OCI-LY7 (cell line): ENCODE results near the gene GGA3.

Source experiments
- EZH2phosphoT487 ChIP-seq: fragments of 200-600 bp; sonication (generic); IDR thresholded peaks from 2 replicates; pipeline ENCODE4 v1.6.1; 2018; ENCODE audit warnings: low read depth, borderline replicate concordance, mild to moderate bottlenecking, mixed run types, antibody characterized with exemption, low read length, moderate library complexity, mixed read lengths
- TF ChIP-seq, protein P1 (sequence below): fragments of 200-600 bp; sonication (generic); conservative IDR thresholded peaks from 2 replicates; pipeline ENCODE4 v1.5.1; 2014; ENCODE audit warnings: mild to moderate bottlenecking, antibody characterized with exemption, low read length, moderate library complexity, mixed read lengths

DNA sequence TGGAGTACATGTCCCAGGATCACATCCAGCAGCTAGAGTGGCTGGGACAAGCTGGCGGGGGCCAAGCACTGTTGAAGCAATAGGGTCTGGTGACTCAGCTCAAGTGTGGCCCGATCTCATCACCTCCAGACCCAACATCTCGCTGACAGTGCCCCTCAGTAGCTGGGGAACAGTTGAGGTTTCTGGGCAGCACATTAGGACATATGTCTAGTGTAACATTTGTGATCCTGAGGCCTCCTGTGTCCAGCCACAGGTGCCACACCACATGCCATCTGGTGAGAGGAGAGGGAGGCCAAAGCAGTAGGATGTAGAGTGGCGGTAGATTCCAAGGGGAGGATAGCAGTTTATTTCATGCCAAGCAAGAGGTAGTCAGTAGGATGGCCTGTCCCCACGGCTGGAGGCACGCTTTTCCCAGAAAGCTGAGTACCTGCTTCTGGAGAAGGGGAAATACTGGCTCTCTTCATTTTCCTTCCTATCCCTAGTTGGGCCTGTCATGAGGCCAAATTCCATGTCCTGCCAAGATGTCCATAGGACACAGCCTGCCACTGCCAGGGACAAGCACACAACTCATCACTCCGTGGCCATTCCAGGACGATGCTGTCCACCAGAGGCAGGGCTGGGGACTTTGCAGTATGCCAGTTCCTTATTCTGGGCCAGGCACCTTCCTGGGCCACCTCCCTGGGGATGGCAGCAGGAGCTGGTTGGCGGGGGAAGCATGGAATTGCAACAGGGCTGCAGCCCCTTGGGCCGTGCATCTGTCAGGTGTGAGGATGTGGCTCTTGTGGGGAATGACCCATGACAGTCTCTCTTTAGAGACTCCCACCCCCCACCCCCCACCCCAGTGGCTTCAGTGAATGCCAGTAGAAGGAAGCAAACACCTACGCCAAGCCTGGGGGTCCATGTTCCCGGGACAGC is 24.0 kb downstream of the GGA3 start:
- TF ChIP-seq, protein P1, sequence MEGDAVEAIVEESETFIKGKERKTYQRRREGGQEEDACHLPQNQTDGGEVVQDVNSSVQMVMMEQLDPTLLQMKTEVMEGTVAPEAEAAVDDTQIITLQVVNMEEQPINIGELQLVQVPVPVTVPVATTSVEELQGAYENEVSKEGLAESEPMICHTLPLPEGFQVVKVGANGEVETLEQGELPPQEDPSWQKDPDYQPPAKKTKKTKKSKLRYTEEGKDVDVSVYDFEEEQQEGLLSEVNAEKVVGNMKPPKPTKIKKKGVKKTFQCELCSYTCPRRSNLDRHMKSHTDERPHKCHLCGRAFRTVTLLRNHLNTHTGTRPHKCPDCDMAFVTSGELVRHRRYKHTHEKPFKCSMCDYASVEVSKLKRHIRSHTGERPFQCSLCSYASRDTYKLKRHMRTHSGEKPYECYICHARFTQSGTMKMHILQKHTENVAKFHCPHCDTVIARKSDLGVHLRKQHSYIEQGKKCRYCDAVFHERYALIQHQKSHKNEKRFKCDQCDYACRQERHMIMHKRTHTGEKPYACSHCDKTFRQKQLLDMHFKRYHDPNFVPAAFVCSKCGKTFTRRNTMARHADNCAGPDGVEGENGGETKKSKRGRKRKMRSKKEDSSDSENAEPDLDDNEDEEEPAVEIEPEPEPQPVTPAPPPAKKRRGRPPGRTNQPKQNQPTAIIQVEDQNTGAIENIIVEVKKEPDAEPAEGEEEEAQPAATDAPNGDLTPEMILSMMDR = no peak
- TF ChIP-seq EZH2phosphoT487 = no peak
